Loucy (cell line): ENCODE data around the gene LCP1.

Experiments
- CTCF ChIP-seq: fragments of 200-600 bp; sonication (generic); conservative IDR thresholded peaks from 2 replicates; pipeline ENCODE4 v1.5.1; 2014; ENCODE audit warnings: mild to moderate bottlenecking, antibody characterized with exemption, low read length
- EZH2phosphoT487 ChIP-seq: fragments of 200-600 bp; IDR thresholded peaks from 2 replicates; pipeline ENCODE4 v1.6.1; 2018; ENCODE audit warnings: antibody characterized with exemption, mild to moderate bottlenecking, moderate library complexity, borderline replicate concordance

GRCh38 chr13:46183018-46183946 lies 1.3 kb upstream of the LCP1 start:
- TF ChIP-seq CTCF (no peak), EZH2phosphoT487 (no peak)
